Ureter (tissue), 1 donor: ENCODE results near the gene YY1. TPM values are rescaled to one million over a fixed set of nuclear protein-coding genes. Genes with fewer than 3 reads are reported as not detected.
"Not testable (repeated sequence)": the region's sequence is repeated elsewhere in the genome, so short reads cannot be mapped to it uniquely, and the experiment has no call there.

Experiments
- DNase-seq: peaks from one replicate; pipeline ENCODE4 v3.0.0-alpha.2; 2020; ENCODE audit warnings: low spot score
- total RNA-seq: library from RNA; stranded (reverse); gene quantifications from one replicate; pipeline ENCODE4 v1.2.4, GENCODE V29; 2023
- donor health status: DM: yes; HTN: yes; CAD: no.

Gene YY1
- total RNA-seq, 1 donor from 2014 or later: 79.4 TPM

DNA sequence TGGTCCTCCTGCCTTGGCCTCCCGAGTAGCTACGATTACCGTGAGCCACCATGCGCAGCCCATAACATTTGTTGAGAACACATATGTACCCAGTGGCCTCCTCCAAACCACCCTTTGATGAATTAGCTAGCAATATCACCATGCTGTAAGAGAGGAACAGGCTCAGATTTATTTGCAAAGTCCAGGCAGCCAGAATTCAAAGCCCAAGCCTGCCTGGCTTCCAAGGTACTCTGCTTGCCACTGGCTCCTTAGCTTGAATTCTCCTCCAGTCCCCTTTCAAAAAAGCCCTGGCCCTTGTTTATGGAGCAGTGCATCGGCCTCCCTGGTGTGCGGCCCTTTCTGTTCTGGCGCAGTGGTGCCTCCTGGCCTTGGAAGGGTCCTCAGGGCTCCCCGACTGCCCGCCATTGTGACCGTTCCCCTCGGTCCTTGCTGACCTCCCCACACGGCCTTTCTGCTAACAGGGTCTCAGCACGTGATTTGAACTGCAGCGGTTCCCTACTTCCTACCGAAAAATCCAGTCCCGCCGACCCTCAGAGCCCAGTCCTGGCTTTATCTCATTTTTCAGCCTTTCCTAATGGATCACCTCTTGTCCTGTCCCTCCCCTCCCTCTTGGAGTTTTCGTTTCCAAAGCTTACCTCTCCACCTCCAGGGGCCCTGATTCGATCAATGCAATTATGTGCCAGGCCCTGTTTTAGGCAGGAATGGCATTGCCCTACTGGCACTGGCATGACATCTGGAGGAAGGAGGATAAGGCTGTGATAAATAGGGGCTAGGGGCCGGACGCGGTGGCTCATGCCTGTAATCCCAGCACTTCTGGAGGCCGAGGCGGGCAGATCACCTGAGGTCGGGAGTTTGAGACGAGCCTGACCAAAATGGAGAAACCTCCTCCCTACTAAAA, 45.3 kb downstream of the YY1 start:
- no peak for DNase-seq

DNA sequence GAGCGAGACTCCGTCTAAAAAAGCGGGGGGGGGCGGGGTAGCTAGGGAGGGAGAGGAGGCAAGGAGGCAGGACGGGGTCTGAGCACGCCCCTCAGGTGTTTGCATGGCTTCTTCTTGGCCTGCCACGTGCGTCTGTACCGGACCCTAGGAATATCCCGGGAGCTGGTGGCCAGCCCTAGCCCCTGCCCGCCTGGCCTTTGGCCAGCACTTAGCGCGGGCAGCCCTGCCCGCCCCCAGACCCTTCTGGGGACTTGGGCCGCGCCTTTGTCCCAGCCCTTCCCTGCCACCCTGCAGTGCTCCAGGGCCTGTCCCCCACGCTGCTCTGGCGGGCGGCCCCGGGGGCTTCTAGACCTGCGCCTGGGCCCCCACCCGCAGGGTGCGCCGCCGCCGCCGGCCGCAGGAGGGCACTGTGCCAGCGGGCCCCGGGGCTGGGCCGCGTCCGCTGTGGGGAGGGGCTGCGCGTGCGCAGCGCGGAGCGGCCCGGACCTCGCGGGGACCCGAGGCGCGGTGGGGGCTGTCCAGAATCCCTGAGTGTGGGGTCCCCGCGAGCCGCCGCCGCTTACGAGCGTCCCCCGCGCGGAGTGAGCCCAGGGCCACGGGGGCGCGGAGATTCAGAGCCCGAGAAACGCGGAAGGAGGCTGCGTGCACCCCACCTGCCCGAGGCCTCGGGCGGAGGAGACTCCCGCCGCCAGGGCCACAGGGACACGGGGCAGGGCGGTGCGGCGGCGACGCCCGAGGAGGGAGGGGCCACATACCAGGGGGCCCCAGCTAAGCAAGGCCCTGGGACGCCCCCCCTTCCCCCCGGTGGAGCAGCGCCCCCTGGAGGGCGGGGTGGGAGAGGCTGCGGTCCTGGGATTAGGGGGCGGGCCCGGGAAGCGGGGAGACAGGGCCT, 46.3 kb downstream of the YY1 start:
- no peak for DNase-seq

DNA sequence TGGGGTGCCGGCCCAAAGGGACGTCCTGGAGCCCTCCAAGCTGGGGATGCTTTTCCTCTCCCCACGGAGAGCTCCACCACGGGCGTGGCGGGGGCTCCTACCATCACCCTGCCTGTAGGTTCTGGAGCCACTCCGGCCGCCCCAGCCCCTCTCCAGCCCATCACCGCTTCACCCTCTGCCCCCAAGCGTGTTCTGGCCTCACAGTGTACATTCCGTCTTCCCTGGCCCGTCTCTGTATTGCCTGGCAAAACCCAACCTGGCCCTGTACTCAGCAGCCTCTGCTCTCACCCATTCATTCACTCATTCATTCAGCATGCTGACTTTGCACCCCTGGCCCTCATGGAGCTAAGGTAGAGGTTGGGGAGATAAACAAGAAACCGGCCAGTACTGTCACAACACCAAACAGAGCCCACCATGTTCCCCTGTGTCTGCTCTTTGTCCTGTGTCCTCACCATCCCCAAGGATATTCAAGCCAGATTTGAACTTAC, 47.0 kb downstream of the YY1 start:
- DNase-seq: no peak

DNA sequence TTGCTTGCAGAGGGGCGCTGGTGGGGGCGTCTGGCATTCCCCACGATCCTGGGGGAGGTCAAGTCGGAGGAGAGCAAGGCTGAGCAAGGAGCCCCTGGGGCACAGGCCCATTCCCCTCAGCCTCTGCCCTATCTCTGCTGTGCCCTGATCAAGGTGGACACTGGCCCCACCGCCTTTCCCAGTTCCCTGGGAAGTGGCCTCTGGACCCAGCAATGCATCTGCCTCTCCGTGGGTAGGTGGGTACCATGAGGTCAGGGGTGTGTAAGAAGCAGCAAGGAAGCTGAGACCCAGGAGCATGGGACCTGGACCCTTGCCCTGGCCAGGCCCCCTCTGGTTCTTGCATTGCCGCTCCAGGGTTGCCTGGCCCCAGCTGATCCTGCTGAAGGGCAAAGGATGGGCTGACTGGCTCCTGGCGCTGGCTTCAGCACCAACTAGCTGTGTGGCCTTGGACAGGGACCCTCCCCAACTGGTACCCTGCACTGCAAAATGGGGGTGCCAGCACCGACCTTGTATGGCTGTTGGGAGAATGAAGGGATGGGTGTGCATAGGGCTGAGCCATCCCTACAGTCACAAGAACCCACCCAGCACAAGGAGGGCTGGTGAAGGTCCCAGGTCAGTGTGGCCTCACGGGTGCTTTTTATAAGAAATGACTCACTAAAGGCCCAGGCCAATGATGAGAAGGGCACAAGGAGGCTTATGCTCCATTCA, 47.7 kb downstream of the YY1 start:
- no peak for DNase-seq

DNA sequence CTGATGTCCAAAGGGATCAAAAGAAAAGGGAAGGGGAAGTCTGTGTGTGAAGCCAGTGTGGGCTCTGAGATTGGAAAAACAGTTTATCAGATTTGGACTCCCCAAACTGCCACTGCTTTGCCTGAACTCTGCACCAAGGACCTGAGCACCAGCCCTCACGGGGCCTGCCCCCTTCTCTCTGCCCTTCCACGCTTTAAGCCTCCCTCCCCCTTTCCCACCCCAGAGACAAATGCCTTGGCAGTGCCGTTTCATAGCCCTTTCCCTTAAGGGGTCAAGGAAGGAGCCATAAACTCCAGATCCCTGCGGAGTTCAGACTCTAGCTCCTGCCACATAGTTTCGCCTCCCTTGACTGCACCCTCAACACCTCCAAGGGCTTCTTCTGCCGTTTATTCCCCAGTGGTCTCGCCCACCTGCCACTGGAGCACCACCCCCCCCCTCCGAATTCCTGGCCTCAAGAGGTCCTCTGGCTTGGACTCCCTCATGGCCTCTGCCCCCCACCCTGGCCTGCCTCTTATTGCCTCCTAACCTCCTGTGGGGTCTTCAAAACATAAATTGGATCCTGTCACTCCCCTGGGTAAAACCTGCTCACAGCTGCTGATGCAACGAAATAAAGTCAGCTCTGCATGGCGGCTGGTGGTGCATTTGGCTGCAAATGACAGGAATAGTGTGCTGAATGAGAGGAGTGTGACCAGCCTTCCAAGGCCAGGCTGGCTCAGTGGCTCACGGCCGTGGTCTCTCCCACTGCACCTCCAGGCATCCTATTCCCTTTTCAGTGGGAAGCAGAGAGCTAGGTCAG, 48.5 kb downstream of the YY1 start:
- DNase-seq: no peak

DNA sequence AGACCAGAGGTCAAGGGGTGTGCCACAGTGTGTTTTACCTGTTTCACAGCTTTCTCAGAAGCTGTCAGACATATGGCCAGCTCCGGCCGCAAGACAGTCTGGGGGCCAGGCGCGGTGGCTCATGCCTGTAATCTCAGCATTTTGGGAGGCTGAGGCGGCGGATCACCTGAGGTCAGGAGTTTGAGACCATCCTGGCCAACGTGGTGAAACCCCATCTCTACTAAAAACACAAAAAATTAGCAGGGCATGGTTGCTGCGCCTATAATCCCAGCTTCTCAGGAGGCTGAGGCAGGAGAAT, 49.0 kb downstream of the YY1 start:
- DNase-seq: not testable (repeated sequence)

DNA sequence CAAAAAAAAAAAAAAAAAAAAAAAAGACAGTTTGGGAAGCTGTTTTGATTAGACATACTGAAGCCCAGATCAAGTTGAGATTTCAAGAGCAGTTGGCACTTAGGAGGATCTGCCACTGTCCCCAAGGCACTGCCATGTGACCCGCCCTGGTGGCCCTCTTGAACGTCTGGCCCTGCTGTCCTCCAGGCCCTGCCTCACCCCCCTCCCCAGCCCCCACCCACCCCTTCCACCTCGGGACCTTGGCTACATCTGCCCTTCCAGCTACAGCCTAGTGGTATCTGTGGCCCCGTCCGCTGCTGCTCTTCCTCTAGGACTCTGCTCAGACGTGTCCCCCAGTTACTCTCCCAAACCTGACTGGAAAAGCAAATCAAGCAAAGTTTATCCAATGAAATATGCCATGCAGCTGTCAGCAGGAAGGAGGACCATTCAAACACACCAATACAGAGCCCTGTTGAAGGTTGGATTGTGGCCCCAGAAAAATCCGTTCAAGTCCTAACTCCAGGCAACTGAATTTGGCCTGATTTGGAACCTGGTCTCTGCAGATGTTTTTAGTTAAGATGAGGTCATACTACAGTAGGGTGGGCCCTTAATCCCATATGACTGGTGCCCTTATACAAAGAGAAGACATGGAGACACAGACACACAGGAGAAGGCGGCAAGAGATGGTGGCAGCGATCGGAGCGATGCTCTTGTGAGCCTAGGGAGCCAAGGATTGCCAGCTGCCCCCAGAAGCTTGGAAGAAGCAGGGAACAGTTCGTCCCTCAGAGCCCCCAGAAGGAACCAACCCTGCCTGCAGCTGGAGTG, 49.6 kb downstream of the YY1 start:
- no peak for DNase-seq

DNA sequence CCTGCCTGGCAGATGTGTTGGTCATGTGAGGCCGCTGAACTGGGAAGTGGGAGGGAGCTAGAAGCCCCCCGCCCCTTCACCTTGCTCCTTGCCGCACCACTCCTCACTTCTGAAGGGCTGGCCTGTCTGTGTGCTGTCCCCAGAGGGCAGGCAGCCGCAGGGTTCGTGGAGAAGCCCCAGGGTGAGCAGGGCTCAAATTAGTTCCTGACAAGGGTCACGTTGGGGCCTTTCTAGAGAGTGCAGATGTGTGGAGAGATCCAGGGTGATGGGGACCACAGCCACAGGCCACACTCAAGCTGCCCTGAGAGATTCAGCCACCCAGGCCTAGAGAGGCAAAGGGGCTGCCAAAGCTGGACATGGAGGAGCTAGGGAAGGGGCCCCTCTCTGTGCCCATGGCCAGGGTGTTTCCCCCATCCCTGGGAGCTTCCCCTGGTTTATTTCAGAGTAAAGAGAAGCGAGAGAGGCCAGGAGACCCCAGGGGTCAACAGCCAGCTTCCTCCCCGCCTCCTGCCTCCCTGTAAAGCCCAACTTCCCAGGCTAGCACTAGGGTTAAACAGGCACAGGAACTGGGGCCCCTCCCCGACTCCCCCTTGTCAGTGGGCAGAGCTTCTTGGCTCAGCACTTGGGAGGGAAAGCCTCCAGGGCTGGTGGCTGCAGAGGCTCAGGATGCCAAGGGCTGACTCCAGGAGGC, 51.1 kb downstream of the YY1 start:
- DNase-seq: no peak

DNA sequence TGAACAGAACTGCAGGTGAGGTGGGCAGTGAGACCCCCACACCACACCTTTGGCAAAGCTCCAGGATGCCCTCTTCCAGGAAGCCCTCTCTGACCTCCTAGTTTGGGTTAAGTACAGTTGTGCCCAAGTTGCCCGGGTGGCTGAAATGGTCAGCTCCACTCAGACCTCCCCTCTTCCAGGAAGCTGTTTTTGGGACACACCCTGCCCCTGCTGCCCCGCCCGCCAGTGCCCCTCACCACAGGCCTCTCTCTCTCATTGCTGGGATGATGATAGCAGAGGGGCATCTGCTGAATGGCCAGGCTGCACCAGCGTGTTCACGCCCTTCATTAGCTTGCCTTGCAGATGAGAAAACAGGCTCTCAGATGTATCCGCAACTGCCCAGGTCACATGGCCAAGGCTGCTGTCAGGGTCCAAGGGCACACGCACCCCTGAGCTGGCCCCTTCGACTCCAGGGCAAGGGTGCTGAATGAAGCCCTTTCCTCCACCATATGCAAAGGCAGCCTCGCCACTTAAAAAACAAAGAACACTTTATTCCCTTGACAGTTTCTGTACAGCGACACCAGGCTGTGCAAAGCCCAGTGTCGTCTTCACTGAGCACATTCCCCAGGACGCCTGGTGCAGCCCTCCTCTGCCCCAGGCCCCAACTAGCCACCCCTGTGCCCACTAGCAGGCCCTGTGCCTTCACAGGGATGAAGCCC, 51.8 kb downstream of the YY1 start:
- DNase-seq: no peak

DNA sequence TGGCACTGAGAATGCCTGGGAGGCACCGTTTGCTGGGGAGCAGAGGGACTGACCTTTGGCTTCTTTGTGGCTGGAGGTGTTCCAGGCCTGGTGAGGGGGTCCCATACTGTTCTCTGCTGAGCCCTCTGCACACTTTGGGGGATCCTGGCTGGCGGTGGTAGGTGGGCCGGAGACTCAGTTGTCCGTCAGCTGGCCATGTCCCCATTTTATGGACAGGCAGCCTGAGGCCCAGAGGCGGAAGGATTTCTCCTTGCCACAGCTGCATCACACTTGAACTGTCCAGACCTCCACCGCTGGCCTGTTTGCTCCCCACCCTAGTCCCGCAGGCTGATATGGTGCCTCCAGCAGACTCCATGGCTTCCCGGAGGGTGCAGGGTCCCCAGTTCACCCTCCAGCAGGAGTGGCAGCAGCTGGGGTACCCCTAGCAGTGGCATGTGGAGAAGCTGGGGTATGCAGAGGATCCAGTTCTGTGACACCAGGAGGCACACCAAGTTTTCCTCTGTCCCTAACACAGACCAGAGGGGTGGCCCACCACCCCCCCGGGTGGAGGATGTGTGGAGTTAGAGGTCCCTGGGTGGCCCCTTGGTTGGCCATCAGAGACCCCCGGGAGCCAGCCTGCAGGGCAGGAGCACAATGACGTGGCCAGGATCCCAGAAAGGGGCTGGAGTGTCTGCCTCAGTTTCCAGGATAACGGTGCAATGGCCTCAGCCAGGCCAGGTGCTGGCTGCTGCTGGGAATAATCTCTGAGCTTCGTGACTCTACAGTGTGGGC, 52.5 kb downstream of the YY1 start:
- no peak for DNase-seq

DNA sequence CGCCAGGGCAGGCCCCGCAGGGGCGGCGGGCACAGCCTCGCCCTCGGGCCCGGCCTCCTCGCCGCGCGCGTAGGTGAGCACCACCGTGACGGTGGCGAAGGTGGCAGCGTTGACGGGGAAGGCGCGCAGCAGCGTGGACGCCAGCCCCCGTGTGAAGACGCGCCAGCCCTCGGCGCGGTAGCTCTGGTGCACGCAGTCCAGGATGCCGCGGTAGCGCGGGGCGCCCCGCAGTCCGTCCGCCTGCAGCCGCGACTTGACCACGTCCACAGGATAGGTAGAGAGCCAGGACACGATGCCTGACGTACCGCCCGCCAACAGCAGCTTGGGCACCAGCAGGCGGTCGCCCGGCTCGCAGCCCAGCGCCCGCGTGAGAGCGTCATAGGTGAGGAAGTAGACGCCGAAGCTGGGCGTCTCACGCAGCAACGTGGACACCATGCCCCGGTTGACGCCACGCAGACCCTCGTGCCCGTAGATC, 53.4 kb downstream of the YY1 start:
- no peak for DNase-seq

DNA sequence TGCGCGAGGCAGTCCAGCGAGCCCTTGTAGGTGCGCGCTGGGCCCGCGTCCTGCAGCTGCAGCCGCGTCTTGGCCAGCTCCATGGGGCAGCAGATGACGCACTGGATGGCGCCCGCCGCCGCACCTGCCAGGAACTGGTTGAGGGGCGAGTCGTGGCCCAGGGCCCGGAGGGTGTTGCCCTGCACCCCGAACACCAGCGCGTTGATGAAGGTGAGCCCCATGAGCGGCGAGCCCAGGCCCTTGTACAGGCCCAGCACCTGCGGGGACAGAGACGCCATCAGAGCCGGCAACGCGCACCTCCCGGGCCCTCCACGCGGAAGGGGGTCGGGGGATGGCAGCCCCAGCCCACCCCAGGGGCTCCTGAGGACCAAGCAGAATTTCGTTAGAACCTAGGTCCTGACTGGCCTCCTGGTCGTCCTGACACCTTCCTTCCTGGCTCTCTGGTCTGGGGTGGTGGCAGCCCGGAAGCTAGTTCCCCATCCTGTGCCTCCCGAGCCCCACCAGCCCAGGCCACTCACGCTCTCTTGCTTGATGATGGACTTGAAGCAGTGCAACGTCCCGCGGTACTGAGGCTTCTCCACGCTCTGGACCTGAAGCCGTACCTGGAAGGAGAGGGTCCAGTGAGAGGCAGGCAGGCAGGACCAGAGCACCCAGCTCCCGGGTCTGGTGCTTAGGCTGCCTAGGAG, 54.0 kb downstream of the YY1 start:
- no peak for DNase-seq

DNA sequence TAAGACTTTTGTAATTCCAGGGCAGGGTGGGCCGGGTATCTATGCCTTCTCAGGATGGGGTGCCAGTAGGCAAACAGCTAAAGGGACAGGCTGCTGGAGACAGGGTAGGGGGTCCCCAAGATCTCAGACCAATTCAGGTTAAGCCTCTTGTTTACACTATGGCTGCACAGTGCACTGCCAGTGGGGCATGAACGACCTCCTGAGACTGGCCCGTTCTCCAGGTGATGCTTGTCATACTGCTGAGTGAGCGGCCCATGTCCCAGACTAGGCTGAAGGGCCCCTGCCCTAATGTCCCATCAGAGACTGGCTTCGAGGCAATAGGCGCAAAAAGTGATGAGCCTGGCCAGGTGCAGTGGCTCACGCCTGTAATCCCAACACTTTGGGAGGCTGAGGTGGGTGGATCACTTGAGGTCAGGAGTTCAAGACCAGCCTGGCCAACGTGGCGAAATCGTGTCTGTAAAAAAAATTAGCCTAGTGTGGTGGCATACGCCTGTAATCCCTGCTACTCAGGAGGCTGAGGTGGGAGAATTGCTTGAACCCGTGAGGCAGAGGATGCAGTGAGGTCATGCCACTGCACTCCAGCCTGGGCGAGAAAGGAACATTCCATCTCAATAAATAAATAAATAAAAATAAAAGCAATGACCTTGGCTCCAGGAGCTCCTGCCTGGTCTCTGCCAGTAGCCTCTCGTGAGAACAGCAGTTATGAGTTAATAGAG, 54.7 kb downstream of the YY1 start:
- no peak for DNase-seq

DNA sequence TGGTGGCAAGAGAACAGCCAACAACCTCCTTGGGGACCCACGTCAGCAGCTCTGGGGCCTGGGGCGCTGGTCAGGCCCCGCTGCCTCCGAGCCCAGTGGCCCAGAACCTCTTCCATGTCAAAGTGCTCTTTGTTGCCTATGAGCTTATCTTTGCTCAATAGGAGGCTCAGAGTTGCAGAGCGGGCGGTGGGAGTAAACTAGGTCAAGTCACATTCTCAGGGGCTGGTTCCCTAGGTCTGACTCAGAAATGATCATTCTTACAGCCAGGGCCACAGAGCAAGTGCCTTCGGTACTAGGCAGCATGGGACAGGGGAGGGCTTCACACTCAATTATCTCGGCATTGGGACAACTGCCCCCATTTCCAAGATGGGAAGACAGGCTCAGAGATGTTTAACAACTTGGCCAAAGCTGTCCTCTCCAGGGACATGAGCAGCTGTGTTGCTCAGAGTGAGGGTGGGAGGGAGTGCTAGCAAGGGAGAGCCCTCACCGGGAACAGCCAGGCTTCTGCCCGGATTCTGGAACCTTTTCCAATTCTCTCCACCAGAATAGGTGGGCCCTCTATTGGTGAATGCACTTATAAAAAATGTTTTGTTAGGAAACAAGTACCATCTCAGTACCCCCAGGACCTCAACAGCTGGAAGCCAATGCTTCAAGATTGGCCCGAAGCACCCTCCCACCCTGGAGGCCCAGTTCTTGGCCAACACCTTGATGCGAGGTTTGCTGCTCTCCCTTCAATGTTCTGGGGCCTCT, 55.4 kb downstream of the YY1 start:
- no peak for DNase-seq

DNA sequence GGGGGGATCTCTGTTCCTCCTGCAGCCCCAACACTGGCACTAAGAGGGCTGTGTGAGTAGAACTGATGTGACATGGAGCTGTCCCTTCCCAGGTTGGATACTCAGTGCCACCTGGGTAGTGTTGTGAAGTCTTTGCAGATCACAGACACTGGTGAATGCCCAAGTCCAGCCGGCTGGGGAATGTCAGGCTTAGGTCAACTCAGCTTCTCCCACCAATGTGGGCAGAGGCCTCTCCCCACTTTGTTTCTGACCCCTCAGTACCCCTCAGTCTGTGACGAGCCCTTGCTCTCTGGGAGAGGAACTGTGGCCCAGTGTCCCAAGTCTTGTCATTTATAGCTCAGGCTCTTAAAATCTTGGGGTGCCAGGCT, 56.0 kb downstream of the YY1 start:
- DNase-seq: no peak

DNA sequence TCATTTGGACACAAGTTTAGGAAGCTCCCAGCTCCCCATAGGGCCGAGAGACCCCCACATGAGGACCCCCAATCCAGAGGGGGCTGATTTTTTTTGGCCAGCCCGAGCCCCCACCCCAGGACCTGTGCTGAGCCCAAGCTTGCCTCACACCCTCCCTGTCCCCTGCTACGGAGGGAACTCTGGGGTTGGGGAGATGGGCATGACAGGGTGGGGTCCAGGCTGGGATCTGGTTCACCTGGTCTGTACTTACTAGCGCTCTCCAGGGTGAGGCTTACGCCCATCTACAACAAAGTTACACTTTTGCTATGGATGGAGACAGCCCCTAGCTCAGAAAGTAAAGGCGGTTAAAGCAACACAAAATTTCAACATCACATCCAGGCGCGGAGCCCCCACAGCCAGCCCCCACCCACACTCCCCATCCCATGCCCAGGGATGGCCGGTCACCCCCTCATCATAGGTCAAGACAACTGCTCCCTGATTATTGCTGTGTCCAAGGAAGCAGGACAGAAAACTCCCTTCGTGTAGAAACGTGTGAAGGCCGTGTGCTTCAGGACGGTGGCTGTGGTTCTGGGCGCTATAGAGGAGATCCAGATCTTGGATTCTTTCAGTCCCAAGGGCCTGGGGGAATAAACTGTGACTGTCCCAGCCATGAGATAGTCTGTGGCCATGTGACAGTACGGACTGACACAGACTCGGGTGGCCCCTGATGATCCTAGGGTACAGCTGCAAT, 56.6 kb downstream of the YY1 start:
- no peak for DNase-seq
